GM13977 (cell line): Measurements from ENCODE around the gene FHL1.

Source experiments
- DNase-seq: peaks from one replicate; pipeline ENCODE4 v3.0.0; 2012; ENCODE audit warnings: low spot score
- in situ Hi-C: fragments of 300-500 bp; cut with MboI; formaldehyde crosslinking; loops from one replicate; pipeline ENCODE4 v1.12.0; 2022; ENCODE audit warnings: low sequenced_read_pairs, low pct_unique_long_range_greater_than_20kb, mixed read lengths, inconsistent platforms; ENCODE audit not compliant: unreplicated experiment
- TF ChIP-seq, protein P1 (sequence below): IDR thresholded peaks from 2 replicates; pipeline ENCODE4 v1.5.1; 2012; ENCODE audit warnings: mild to moderate bottlenecking, control low read depth; ENCODE audit not compliant: insufficient read depth; ENCODE audit errors: extremely low read depth, missing control alignments

Gene FHL1

DNA sequence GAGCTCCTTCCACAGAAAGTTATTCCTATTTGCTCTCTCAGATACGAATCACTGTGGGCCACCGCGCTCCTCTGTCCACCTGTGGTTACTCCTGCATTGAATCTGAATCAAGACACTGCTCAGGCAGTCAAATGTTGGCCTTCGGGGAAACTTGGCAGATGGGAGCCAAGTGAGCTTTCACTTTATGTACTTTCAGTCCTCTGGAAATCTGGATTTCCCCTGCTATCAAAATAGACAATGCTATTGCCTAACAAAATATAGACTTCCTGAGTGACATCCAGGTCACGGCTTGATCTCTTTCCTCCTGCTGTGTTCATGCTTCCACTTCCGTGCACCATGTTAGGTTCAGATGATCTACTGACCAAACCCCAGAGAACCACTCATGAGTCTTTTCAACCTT lies 43.8 kb downstream of the FHL1 start:
- in situ Hi-C loops = no loop called here
- TF ChIP-seq, protein P1, sequence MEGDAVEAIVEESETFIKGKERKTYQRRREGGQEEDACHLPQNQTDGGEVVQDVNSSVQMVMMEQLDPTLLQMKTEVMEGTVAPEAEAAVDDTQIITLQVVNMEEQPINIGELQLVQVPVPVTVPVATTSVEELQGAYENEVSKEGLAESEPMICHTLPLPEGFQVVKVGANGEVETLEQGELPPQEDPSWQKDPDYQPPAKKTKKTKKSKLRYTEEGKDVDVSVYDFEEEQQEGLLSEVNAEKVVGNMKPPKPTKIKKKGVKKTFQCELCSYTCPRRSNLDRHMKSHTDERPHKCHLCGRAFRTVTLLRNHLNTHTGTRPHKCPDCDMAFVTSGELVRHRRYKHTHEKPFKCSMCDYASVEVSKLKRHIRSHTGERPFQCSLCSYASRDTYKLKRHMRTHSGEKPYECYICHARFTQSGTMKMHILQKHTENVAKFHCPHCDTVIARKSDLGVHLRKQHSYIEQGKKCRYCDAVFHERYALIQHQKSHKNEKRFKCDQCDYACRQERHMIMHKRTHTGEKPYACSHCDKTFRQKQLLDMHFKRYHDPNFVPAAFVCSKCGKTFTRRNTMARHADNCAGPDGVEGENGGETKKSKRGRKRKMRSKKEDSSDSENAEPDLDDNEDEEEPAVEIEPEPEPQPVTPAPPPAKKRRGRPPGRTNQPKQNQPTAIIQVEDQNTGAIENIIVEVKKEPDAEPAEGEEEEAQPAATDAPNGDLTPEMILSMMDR = no peak
- no peak for DNase-seq

DNA sequence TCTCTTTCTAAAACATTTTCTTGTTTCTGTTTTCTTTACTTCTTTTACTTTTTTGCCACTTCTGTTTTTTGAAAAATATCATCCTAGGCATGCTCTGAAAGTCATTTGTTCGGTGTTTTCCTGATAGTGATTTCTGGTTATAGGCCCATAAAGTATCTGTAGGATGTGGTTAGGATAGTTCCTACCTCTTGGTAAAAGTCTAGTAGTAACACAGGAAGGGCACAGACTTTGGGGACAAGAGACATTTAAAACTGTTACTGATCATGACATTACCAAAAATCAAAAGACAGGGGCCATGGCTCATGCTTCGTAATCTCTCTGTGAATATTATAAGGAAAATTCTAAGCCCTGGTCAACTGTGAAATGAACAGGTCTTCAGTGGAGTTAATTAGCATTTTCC lies 44.8 kb downstream of the FHL1 start:
- TF ChIP-seq, protein P1 = no peak
- in situ Hi-C loops = no loop called here
- no peak for DNase-seq

DNA sequence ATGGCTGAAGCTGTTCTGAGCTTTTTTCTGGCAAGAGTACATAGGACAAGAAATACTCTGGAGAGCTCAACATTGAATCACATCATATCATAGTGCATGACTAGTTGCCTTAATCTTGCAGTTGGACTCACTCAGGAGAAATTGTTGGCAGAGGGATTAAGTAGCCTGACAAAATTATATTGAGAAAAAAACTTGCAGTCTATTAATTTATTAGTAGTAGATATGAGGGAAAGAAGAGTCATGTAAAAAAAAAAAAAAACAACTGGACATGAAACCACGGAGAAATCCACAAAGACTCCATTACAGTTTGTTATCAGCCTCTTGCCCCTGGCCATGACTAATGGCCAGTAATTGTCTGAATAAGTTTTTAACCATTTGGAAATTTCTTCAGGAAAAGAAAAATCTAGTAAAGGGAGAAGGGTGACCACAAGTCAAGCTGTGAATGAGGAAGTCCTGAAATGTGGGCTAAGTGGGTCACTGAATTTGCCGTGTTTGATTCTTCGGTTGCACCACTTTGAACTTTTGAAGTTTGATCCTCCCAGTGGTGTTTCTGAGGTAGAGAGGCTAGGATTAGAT lies 45.6 kb downstream of the FHL1 start:
- in situ Hi-C loops = no loop called here
- DNase-seq = no peak
- TF ChIP-seq, protein P1 = no peak

DNA sequence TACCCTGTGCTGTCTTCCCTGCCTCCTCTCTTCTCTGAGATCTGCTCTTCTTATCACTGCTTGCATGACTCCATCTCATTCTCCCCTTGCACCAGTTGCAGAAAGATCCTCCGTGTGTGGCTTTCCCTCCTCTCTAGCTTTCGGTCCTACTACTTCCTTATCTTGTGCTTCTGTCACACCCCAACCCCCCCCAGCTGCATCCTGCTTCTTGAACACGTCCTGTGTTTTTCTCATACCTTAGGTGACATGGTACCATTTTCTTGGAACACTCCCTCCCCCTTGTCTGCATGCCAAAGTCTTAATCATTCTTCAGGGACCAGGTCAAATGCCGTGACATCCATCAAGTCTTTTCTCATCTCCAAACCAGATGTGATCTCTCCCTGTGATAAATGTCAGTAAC lies 46.4 kb downstream of the FHL1 start:
- TF ChIP-seq, protein P1 = no peak
- no peak for DNase-seq
- in situ Hi-C loops = no loop called here

DNA sequence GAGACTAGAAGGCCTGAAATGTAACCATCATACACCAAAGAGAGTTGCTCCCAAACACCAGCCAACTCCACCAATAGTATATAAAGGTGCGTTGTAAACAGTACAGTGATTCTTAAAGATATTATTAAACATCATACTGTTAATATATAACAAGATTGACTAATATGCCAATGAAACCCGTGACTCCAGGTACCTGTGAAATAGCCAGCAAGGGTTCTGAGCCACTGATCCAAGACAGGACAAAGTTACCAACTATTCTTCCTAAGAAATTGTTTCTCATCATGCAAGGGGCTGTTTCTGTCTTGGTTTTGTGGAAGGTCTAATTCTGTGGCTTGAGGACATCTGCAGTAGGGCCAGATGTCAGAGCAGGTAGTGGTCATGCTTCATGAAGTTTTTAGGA lies 47.2 kb downstream of the FHL1 start:
- in situ Hi-C loops = no loop called here
- DNase-seq = no peak
- TF ChIP-seq, protein P1 = no peak

DNA sequence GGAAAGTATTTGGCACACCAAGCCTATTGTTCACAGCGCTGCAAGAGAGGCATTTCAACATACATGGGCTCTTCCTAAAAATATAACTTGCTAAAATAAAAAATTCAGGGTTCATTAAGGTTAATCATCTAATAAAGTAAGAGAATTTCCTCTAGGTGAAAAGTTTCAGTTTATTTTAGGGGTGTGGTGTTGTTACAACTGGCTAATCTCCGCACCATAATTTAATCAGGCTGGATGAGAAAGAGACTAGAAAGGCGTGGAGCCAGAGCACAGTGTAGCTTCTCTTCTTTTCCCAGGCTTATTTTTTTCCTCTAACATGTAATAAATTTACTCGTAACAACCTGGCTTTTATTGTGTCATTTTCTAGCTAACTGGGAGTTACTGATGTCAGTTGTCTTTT lies 47.9 kb downstream of the FHL1 start:
- TF ChIP-seq, protein P1 = no peak
- in situ Hi-C loops = no loop called here
- DNase-seq = no peak
